ENCODE measurements around the gene ALX4.

The ALX4 gene

GRCh38 chr11:44315947-44316658 lies 6.2 kb upstream of the ALX4 start:
- peak; percentile 35 for DNase-seq

- DNase-seq = no peak
These were observed 4.8 kb upstream of the ALX4 start for GRCh38 chr11:44314733-44315132.

GRCh38 chr11:44313761-44314489 lies 4.0 kb upstream of the ALX4 start:
- no peak for DNase-seq

- no peak for DNase-seq
These were observed 2.9 kb upstream of the ALX4 start for GRCh38 chr11:44312876-44313275.

- no peak for DNase-seq
These were observed 1.7 kb upstream of the ALX4 start for GRCh38 chr11:44311339-44312261.

GRCh38 chr11:44310463-44311272 lies 729 bp upstream of the ALX4 start:
- DNase-seq = no peak

GRCh38 chr11:44310206-44310462 lies 195 bp upstream of the ALX4 start:
- no peak for DNase-seq

GRCh38 chr11:44308923-44309477 lies 939 bp downstream of the ALX4 start:
- DNase-seq = no peak

GRCh38 chr11:44308256-44308922 lies 1.6 kb downstream of the ALX4 start:
- no peak for DNase-seq

- no peak for DNase-seq
These were observed 2.4 kb downstream of the ALX4 start for GRCh38 chr11:44307340-44308099.

GRCh38 chr11:44306918-44307244 lies 3.1 kb downstream of the ALX4 start:
- no peak for DNase-seq

- no peak for DNase-seq
These were observed 3.7 kb downstream of the ALX4 start for GRCh38 chr11:44306052-44306917.

- DNase-seq = no peak
These were observed 4.4 kb downstream of the ALX4 start for GRCh38 chr11:44305470-44306051.

GRCh38 chr11:44305026-44305469 lies 4.9 kb downstream of the ALX4 start:
- no peak for DNase-seq

- no peak for DNase-seq
These were observed 5.6 kb downstream of the ALX4 start for GRCh38 chr11:44304091-44305025.

- DNase-seq = no peak
These were observed 6.5 kb downstream of the ALX4 start for GRCh38 chr11:44303401-44303938.

GRCh38 chr11:44301564-44302271 lies 8.2 kb downstream of the ALX4 start:
- no peak for DNase-seq

All from NCI-H146 (cell line).